Measurements from ENCODE around the gene ALDH1L1.
A peak's percentile ranks its signal among the peaks of the same experiment; 100 is the strongest.
"Not testable (repeated sequence)": the region's sequence is repeated elsewhere in the genome, so short reads cannot be mapped to it uniquely, and the experiment has no call there.

ALDH1L1 gene

GRCh38 chr3:126104028-126104635, 76.3 kb downstream of the ALDH1L1 start:
- DNase-seq, result no peak

GRCh38 chr3:126103121-126104027, 77.0 kb downstream of the ALDH1L1 start:
- DNase-seq, result no peak

DNA sequence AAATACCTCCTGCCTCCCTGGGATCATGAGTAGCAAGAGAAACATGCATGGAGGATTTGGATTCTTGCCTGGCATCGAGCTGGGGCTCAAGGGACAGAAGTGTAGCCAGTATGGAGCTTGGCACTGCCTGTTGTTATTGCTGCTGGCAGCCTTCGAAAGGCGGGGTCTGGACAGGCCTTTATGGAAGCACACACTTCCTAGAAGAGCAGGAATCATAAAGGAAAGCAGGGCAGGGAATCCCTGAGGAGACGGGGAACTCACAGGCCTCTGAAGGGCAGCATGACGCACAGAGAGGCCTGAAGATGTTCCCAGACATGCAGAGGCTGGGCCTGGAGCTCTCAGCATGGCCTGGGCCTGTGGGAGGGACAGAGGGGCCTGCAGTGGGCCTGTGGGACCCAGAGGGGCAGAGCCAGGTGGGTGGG, 77.8 kb downstream of the ALDH1L1 start:
- no peak for DNase-seq

DNA sequence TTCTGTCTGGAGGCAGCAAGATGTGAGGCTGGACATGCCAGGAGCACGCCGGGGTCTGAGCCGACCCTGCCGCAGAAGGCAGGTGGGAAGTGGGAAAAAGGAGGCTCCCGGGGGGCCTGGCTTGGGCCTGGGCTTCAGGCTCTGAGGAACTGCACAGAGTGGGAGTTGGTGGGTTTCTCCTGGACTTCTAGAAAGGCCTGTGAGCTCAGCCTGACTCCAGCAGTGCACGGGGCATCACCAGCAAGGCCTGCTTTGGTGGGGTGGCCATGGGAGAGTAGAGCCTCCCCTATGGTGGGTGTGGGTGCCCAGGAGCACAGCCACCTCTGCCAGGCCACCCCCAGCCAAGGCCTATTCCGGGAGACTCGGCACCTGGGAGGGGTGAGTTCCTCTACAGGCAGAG, 78.4 kb downstream of the ALDH1L1 start:
- no peak for DNase-seq

- DNase-seq, result no peak
These were observed 78.8 kb downstream of the ALDH1L1 start for GRCh38 chr3:126101521-126101982.

DNA sequence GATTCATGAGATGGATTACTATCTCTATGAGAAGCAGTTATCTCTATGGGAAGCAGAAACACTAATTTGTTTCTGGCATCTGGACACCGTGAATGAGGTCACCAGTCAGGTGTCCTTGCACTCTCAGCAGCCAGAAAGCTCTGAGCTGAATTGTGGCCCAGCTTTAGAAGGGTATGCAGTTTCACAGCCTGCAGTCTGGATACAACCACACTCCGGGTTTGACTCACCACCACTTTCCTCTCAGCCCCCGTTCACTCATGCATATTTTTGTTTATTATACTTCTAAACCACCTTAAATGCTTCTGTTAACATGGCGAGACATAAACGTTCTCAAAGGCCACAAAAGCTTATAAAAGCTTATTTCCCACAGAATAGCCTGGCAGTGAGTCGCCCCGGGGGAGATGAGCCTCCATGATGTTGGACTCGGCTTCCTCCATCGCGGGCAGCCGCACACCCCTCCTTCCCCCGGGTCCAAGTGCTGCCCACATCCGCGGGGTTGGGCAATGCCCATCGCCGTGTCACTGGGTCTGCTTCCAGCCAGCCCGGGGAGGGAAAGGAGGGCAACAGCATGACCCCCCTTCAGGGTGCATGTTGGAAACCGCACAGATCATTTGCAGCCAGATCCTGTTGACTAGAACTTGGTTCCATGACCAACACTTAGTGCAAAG, 79.6 kb downstream of the ALDH1L1 start:
- no peak for DNase-seq

DNA sequence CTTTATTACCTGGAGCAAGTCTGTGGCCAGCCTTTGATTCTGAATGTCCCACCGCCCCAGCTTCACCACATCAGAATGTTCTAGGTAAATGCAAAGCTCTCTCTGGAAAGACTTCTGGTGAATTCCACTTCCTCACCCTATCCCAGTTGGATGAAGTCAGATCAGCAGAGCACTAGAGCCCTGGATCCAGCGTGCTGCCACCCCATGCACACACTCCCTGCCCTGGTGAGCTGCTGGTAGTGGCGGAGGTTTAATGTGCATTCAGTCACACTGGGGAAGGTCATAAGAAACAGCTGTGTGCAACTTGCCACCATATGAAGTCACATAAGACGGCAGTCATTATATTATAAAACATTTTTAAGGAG, 80.1 kb downstream of the ALDH1L1 start:
- DNase-seq, result no peak

GRCh38 chr3:126098391-126098858, 82.0 kb downstream of the ALDH1L1 start:
- no peak for DNase-seq

GRCh38 chr3:126097801-126098200, 82.6 kb downstream of the ALDH1L1 start:
- no peak for DNase-seq

DNA sequence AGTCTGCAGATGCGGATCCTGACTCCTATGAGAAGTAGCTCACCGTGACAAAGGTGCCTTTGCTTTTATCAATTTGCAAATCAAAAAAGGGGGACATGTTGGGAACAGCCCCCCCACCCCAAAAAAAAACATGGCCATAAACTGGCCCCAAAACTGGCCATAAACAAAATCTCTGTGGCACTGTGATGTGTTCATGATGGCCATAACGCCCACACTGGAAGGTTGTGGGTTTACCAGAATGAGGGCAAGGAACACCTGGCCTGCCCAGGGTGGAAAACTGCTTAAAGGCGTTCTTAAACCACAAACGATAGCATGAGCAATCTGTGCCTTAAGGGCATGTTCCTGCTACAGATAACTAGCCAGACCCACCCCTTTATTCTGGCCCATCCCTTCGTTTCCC, 84.1 kb downstream of the ALDH1L1 start:
- DNase-seq, result not testable (repeated sequence)

DNA sequence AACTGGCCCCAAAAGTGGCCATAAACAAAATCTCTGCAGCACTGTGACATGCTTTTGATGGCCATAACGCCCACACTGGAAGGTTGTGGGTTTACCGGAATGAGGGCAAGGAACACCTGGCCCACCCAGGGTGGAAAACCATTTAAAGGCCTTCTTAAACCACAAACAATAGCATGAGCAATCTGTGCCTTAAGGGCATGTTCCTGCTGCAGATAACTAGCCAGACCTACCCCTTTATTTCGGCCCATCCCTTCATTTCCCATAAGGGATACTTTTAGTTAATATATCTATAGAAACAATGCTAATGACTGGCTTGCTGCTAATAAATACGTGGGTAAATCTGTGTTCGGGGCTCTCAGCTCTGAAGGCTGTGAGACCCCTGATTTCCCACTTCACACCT, 88.3 kb downstream of the ALDH1L1 start:
- not testable (repeated sequence) for DNase-seq

DNA sequence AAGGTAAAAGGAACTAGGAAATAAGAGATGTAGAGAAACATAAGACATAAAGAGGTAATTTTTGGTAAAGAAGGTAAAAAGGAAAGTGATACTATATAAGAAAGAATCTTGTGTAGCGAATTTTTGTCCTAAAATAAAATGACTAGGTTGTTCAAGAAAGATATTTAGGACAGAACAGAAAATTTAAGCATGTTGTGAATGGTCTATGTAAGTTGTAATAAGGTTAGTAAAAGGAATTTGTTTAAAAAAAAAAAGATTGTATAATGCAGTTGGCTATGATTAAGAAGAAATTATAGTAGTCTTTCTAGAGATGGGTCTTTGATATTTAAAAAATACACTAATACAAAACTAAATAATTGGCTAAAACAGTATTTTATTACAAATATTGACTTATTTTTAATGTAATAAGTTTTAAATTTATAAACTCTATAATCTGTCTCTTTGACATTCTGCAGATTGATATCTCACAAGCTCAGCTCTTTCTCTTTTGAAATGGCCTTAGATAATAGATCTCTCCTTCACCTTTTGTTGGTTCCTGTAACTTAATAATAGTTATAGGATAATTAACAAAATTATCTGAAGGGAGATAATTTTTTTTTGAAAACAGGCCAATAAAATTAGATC, 92.7 kb downstream of the ALDH1L1 start:
- DNase-seq, result no peak

DNA sequence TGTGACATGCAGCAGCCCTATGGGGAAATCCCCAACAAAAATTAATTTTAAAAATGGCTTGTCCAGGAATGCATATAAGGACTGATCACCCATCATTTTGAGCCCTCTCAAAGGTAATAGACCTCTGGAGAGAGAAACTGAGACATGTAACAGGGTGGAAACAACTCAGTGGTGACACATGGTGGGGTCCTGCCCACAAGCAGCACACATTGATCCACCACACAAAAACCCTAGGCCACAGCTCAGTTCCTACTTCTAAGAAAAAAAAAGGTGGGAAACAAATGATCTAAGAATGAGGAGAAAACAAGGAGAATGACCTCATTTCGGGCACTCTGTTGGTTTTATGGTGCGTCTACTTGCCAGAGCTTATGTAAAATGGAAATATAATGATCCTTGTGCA, 94.5 kb downstream of the ALDH1L1 start:
- DNase-seq, result no peak

- no peak for DNase-seq
These were observed 95.1 kb downstream of the ALDH1L1 start for GRCh38 chr3:126085276-126085675.

DNA sequence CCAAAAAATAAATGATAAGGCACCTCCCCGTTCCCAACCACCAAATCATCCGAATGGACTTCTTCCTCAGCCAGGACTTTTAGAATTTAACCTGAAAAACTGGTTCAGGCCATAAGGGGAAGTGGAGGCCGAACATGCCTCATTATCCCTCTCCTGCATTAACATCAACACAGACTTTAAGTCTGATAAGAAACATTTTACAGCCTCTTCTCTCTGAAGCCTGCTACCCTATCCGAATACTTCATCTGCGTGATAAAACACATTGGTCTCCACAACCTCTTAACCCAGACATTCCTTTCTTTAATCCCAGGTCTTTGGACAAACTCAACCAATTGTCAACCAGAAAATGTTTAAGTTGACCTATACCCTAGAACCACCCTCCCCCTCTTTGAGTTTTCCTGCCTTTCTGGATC, 95.6 kb downstream of the ALDH1L1 start:
- no peak for DNase-seq

GRCh38 chr3:126083913-126084767, 96.2 kb downstream of the ALDH1L1 start, which contains the start of gene SLC41A3:
Gene SLC41A3 (minus strand): TSS chr3:126084124. CDS start chr3:126068219, 15,905 bp downstream.
- DNase-seq, result peak; percentile 77

GRCh38 chr3:126083511-126083912, 96.9 kb downstream of the ALDH1L1 start:
- DNase-seq, result peak; percentile 34

DNA sequence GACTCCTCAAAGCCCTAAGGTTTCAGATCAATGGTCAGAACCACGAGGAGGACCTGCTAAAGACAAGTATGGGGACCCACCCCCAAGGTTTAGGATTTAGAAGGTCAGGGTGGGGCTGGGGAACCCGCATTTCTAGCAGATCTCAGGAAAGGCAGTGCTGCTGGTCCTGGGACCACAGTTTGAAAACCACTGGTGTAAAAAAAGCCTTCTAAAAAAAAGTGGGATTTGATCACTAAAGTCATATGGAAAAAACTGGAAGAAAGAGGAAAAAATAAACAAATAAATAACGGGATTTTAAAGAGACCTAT, 97.3 kb downstream of the ALDH1L1 start:
- no peak for DNase-seq

GRCh38 chr3:126082362-126083137, 97.8 kb downstream of the ALDH1L1 start:
- DNase-seq, result no peak

DNA sequence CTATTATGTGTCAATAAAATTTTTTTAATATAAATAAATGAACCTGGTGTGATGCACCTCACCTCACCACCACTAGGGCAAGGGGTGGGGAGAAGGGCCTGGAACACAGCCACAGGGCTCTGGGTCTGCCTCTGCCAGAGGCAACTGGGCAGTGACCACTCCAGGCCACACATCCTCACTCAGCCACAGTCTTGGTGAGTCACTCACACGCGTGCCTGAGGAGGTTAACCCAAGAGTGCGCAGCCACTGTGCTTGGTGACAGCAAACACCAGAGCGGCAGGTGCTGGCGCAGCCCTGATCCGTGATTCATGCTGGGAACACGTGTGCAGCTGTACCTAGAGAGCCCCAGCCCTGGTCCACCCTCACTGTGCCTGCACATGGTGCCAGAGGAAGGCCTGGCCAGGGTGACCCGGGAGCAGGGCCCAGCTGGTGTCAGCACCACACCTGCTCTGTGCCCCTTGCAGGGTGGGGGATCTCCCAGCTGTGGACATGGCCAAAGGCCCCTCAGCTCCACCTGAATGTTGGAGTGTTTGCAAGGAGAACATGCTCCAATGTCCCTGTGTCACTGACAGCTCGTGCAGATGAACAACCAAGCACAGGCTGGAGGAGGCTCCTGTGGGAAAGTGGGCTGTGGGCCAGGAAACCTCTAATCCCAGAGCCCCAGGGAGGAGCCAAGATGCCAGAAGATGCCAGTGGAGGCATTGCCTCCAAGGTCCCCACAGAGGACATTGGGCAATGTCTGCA, 98.6 kb downstream of the ALDH1L1 start:
- DNase-seq, result no peak

GRCh38 chr3:126080970-126081369, 99.4 kb downstream of the ALDH1L1 start:
- no peak for DNase-seq
